Stimulated activated CD8-positive, alpha-beta memory T cell treated with anti-CD3 and anti-CD28 coated beads, Interleukin-7, amount 100 ng/mL, for 4 hours (primary cell): ENCODE results near the gene MOB3B.

ENCODE experiments used
- DNase-seq, 2 donors: peaks; one replicate each; pipeline ENCODE4 v3.0.0-alpha.2; 2020; ENCODE audit warnings: low read depth in 2 of 2

The MOB3B gene

DNA sequence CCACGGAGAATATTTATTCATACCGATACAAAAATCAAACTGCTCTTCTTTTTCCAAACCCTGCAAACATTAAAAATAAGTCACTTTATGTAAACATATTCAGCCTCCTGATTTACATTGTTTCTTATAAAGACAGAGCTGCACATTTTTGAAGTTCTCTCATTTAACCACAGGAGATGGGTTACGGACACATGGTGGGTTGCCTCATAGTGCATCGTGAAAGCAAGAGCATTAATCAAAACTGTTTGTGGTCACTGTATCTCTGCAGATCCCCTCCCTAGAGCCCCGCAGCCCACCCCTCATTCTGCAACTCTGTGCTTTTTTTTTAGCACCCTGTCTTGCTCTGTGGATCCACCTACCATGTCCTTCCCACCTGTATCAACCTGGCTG is 189.3 kb downstream of the MOB3B start:
- no peak for DNase-seq

DNA sequence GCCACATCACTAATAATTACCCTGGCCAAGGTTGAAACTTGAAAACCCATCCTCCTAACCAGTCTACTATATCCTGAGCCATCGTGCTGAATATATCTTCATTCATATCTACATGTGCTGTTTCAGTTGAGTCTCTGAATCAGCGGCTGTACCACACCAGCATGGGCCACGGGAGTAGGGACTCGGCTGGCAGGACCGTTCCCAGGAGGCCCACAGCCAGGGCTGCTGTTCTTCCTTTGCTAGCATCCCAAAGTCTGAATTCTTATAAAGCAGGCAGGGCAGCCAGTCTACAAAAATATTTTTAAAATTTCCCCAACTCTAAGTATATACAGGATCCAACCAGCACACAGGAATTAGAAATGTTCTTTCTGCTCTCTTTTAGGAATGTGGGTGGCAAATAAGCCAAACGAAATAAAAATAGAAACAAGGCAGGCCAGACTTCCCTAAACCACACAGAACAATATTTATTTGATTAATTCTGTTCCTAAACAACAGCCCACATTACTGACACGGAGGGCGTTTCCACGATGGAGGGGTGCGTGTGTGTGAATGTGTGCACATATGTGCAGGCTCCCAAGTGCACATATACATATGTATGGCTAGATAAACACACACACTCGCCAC is 189.8 kb downstream of the MOB3B start:
- DNase-seq = no peak

DNA sequence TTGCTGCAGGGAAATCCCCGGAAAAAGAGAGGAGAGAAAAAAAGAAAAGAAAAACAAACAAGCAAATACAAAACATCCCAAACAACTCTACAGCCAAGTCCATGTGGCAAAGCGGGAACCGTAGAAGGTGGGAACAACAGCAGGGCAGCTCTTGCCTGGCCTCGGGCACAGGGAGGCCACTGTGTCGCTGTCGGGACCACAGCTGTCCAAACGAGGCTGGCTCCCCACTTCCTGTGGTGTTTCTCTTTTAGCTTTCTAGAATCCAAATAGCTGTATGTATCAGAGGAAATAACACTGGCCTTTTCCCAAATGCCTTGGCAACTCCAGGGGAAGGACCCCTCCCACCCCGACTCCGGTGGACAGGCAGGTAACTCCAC is 191.1 kb downstream of the MOB3B start:
- no peak for DNase-seq

DNA sequence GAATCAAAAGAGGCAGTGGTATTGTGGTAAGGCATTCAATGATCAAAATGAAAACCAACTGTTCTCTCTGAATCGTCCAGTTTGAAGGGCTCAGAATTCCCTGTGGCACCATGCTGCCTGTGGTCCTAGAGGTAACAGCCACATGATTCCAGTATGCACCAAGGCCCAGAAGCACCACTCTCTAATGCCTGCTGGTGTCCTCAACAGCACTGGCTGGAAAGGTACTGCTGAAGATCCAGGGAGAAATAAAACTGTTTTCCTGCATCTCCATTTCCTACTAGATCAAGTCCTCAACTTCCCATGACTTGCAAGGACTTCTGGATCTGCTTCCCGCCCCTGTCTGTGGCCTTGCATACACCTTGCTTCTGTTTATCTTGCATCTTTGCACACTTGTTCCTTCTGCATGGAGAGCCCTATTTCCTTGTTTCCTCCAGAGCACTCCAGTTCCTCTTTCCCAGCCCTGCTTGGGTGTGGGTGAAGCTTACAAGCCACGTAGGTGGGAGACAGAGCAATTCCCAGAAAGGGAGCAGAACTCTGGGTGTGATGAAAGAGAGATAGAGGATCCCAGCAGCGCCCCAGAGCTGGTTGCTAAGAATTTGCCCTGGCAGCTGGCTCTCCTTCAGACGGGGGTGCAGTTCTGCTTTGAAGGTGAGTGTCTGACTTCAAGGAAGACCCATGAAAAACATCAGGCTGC is 191.6 kb downstream of the MOB3B start:
- no peak for DNase-seq

DNA sequence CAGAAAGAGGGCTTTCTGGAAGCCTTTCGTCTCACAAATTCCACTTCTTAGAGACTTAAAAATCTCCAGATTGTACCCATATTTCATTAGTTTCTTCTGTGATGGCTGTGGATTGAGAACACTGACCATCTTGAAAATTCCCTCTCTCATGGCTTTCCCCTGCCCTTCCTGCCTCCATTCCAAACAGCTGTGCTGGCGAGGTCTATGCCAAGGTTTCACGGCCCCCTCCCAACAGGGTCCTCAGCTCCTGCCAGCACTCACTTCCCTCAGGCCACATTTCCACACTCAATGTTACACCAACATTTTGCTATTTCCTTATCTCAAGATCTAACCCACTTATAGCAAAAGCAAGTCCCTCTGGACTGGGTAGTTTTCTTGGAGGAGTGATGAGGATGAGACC is 192.4 kb downstream of the MOB3B start:
- DNase-seq = no peak

DNA sequence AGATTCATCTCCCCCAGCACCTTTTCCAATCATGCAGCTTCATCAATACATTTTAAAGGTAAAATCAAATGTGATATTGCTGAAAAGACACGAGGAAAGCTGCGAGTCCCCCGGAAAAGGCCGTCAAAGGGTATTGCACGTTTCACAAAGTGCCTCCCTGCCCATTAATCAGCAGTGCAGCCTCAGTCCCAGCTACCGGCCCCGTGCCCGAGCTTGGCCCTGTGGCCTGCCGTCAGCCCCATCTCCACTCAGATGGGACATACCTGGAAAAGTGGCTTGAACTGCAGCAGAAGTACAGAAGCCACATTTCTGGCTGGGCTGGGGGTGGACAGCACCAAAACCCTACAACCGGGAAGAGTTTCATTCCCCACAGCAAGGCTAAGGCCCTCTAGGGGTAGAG is 192.8 kb downstream of the MOB3B start:
- DNase-seq = no peak

DNA sequence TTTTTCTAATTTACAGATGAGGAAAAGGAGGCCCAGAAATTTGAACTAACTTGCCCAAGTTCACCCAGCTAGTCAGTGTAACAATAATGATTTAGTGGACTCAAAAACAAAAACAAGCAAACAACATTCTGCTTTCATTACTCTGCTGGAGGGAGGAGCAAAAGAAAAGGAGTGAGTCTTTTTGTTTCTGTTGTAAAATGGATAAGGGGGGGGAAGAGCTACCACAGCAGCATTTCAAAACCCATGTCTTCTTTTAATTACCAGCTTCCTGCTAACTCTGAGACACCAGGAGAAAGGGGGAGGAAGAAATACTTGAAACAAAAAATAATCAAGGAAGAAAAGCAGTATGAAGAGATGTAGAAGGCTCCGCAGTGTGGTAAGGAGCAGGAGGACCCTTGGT is 193.5 kb downstream of the MOB3B start:
- no peak for DNase-seq

DNA sequence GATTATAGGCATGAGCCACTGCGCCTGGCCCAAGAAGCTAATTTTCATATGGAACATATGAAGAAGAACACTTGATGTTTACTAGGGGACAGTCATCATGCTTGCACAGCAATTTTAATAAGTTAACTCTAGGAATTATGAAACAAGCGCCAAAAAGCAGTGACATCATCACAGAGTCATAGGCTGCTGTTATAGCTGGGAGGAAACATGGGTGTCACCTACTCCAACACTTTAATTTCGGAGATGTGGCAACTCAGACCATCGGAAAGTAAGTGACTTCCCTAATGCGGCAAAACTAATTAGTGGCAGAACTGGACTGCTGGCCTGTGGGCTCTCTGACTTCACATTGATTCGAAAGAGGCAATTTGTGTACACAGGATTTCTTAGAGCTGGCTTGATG is 194.5 kb downstream of the MOB3B start:
- no peak for DNase-seq

DNA sequence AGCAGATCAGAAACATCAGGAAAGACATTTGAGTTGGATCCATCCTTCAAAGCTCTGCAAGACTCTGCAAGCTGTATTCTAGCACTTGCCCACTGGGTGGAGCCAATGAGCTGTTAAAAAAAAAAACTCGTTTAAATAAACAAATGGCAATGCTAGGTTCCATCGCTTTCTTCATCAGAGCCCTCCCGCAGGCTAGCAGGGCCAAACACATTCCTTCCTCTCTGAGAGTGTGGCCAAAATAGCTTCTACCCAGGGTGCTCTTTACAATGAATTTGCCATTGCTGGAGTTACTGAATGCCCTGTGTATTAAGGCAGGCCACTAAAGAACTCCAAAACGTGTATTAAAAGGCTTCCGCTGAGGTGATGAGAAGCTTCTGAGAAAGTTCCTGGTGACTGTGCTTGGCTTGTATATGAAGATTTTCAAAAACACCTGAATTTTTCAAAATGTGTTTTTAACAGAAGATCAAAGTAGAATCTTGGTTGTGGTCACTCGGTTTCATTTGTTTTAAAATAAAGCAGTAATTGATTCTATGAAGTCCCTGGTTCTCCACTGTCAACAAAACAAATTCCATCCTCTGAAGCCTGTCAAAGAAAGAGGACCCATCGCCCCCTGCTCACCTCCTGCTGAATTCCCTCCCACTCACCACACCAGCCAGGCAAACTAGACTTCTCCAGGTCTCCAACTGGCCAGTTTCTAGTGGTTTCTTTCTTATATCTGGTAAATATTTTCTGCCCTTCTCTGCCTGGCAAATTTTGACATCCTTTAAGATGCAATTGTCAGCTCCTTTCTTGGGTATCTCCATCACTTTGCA is 196.2 kb downstream of the MOB3B start:
- DNase-seq = peak; percentile 2 to 5

DNA sequence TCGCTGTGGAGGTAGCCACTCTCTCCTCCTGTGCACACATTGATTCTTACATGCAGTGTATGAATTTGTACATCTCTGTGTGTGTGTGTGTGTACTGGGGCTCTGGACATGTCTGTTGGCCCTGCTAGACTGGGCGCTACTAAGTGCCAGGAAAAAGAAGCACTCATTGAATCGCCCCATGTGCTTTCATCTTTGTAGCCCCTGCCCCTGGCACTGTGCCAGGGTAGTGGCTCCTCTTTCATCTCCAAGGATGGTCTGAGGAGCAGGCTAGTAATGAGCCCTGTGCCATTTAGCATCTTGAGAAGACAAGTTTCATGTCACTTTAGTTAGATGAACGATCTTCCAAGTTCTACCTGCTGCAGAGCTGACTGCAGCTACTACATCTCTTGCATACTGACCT is 198.2 kb downstream of the MOB3B start:
- no peak for DNase-seq

DNA sequence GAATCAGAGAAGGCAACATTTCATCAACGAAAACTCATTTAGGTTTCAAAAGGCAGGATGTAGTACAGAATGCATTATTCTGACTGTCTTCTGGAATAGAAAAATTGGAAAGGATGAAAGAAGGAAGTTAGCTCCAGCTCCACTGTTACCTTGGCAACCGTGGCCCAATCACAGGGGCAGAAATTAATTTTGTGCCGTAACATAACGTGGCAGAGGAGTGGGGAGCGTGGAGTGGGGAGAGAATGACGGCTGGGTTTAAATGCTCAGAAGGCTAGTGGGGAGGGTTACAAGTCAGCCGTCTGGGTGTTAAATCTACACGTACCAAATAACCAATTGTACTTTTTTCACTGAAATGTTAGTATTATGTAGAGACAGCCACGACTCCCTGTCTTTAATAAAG is 200.3 kb downstream of the MOB3B start:
- no peak for DNase-seq

DNA sequence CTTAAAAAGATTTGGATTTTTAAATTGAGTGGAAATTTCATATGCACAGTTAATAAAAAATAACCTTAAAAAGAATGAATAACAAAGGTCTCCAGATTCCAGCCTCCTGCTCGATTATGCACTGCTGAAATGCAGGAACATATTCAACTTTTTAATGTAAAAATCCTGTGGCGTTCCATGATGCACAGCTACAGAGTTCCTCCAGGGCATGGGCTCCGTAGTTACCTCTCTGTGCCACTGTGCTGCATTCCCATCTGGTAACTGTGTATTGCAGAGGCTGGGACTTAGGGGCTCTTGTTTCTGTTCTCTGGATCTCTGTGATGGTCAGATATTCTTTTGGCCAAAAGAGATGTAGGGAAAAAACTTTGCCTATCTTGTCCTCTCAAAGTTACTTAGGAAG is 201.1 kb downstream of the MOB3B start:
- DNase-seq = no peak

DNA sequence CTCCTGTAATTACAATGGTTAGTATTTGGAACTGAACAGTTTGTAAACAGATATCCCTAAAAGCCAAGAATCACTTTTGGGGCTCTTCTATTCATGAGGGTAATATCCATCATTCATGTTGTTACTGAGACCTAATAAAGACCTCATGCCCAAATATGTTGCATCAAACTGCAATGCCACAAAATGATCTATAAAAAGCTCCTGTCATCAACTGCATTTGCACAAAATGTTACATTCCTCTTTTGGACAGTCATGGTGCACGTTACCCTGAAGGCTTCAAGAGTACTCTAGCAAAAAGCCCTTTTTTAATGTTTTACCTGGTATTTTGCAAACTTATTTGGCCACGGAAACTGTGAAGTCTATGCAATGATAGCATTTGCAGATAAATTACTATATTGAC is 218.4 kb downstream of the MOB3B start:
- no peak for DNase-seq

DNA sequence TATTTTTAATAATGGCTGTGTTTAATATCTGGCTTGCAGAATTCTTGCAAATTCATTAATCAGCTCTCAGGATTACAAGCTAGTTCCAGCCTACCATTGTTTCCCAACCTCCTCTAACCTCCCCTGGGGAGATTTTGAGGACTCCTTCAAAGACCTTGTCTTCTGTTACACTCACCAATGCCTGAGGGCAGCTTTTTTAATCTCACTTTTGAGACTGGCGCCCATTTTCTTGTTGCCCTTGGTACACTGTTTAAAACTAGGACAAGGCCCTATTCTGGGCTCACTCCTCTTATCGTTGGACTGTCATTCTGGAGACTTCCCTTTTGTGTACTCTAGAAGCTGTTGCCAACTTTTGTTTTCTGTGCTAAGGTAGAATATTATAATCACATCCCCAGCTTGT is 219.0 kb downstream of the MOB3B start:
- DNase-seq = no peak

DNA sequence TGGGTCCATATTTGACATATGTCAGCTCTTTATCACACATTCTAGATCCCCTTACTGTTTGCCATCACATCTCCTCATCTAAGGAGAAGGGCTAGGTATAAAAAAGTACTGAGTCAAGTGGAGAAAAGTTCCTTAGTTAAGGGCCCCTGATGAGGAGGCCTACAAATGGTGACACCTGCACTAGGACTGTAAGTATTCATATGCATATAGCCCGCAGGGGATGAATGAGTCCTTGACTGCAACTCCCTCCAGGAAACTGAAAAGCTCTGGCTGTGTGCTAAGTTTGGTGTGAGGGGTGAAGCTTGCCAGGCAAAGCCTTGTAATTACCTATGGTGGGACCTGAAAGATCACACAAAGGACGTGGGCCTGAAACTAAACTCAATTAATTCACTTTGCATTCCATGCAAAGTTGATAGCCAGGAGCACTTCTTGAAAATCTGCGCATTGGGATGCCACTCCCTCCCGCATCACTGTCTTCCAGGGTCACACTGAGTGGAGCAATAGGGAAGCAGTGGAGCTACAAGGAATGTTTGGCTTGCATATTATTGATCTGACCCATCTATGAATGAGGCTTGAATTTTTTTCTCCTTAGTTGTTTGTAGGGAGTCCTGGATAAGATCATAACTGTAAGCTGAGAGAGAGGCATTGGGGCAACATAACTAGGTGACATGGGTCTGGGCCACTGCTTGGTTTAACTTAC is 220.8 kb downstream of the MOB3B start:
- no peak for DNase-seq

DNA sequence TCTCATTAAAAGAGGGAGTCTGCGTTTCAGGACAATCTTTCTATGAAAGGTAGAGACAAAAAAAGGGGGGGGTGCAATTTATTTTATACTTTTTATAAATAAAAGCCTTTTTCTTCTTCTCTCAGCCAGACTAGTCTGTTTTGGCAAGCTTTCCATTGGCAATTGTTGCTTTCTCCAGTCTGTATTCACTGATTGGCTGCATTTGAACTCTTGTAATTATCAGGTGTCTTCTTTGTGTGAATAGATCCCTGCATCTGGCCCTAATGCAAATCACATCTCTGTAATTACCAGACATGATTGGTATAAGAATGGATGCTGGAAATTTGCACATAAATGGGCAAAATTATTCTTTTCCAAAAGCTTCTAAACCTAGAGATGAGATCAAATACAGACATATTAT is 225.1 kb downstream of the MOB3B start:
- DNase-seq = no peak

DNA sequence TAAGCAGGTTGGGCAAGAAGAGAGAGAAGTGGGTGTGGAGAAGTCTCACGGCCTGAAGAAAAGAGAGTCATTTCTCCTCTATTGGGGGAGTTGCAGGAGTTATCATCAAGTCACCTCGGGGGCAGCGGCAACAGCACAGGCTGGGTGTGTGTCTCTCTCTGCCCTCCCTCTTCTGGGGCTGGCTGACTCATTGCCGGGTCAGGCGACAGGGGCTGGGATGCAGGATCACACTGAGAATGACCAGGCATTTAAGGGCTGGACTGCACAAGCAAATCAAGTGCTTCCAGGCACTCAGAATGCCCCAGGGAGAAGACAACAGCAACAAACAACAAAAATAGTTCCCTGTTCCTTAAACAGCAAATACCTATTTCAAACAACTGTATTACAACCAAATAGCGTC is 226.4 kb downstream of the MOB3B start:
- DNase-seq = no peak

DNA sequence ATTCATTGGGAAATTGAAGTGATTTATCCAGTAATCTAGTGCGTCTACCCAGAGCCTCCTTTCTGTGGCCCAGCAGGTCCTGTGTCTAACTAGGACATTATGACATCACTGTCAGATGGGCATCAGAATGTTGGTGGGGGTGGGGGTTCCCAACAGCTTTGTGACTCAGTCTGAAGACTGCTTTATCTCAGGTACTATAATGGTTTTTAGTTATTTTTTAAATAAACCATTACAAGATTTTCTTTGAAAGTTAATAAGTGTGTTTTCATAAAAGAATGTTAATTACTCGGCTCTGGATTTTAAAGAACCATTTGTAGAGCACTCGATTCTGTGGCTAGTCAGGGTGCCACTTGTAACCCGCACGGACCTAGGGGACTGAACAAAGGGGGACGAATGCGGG is 232.6 kb downstream of the MOB3B start, which contains the start of gene EQTN:
Gene EQTN, minus strand, starts transcription at position 101 of the 400 bp plus-strand sequence. Its CDS starts 95 bp downstream, at position 6.
- no peak for DNase-seq

DNA sequence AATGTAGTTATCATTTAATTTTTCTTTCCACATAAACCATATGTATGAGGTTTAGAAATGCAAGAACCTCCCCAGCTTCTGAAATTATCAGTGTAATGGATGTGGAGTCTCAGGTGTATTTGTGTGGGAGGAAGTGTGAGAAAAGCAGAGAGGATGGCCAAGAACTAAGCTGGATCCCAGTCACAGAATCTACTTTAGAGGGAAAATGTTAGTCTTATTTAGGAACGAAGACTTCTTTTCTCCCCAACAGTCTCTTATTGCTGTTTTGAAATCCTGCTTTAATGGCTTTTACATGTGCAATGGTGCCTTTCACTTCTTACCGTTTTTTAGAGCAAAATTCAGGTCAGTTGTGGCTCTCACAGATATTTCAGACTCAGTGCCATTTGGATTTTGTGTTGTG is 235.6 kb downstream of the MOB3B start:
- DNase-seq = no peak

DNA sequence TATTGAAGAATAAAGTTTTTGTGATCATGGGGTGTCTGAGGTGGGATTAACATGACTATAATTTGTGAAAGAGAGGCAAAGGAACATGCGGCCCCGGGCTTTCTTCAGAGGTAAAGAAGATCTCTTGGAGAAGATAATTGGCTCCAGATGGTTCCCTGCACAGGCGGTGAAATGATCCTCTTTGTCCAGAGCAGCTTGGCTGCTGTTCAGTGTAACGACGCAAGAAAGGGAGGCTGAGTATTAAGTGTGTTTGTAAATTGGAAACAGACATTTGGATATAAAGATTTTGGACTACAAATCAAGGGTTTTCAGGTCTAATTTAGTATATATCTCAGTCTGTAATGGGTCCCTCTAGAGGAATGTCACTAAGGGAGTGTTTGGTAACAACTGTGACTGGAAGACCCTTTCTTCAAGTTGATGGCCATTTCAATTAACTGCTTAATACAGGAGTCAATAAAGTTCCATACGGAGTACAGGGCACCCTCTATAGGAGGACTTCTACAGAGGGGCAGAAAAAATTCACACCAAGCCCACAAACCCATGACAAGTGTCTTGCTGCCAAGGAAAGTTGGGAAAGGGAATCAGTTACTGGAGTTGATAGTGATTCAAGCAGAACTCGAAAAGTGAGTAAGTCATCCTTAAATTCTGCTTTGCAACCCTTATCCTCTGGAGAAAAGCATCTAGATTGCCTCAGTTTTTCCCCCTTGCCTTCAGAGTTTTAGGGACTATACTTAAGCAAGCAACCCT is 236.8 kb downstream of the MOB3B start:
- DNase-seq = no peak

DNA sequence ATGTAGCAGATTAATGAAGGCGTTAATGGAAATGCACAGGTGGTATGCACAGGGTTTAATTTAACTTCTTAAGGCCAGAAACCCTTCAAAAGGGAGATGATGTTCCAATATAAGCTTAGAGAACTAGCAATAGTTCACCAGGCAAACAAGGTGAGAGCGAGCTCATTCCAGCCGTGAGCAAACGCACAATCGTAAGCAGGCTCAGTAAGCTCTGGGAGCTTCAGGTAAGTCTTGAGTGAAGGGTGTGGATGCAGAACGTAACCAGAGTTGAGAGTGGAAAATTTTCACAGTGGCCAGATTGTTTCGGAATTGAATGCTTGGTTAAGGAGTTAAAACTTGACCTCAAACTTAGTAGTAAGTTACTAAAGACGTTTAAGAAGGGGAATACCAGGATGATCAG is 238.3 kb downstream of the MOB3B start:
- no peak for DNase-seq

DNA sequence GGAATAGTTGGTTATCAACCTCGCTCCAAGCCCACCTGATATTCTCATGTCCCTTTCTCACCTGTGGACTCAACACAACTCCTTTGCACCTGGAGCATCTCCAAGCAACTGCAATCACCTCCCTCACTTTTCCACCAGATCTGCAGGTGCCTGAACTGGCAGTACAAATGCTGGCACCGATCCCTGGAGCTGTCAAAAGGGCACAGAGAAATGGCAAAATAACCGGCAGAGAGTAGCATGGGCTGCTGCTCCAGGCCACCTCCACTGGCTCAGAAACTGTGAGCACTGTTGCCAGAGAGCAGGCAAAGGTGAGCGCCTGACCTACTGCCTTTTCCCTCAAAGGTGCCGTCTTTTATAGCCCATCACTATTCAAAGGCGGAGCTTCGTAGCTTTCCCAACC is 247.3 kb downstream of the MOB3B start:
- DNase-seq = no peak
